Measurements from ENCODE around the gene MAD1L1.

DNA sequence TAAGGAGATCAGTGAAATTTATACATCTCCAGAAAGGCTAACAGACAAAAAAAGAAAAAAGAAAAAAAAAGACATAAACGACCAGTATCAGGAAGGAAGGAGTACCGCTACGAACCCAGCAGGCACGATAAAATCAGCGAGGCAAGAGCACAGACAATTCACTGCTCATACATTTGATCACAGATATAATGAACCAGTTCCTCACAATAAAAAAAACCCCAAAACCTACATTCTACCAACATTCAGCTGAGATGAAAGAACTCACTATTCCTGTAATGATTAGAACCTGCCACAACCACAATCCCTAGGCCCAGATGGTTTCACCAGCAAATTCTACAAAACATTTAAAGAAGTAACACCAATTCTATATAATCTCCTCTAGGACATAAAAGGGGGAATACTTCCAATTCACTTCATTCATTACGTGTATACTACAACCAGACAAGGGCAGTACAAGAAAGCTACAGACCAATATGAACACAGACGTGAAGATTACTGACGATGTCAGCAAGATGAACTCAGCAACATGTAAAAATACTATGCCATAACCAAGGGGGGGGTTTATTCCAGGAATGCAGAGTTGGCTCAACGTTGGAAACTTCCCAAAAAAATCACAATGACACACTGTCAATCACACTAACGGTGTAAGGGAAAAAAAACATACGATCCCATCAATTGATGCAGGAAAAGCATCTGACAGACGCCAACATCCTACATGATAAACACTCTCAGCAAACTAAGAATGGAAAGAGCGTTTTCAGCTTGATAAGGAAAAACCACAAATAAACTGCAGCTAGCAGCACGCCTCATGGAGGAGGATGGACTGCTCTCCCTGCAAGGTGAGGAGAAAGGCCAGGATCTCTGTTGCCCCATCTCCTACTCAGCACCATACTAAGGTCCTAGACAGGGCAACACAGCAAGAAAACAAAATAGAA, 306.5 kb downstream of the MAD1L1 start:
- TF ChIP-seq CTCF (IDR thresholded peaks at IDR 0.05; ENCODE audit: low read depth, low read length, missing input control) (no peak), TAF1 (conservative IDR thresholded peaks at IDR 0.05) (no peak), GABPA (IDR thresholded peaks at IDR 0.05 in 1 of 2, conservative IDR thresholded peaks at IDR 0.05 in 1 of 2) (no peak)
- TF ChIP-seq, protein P1, sequence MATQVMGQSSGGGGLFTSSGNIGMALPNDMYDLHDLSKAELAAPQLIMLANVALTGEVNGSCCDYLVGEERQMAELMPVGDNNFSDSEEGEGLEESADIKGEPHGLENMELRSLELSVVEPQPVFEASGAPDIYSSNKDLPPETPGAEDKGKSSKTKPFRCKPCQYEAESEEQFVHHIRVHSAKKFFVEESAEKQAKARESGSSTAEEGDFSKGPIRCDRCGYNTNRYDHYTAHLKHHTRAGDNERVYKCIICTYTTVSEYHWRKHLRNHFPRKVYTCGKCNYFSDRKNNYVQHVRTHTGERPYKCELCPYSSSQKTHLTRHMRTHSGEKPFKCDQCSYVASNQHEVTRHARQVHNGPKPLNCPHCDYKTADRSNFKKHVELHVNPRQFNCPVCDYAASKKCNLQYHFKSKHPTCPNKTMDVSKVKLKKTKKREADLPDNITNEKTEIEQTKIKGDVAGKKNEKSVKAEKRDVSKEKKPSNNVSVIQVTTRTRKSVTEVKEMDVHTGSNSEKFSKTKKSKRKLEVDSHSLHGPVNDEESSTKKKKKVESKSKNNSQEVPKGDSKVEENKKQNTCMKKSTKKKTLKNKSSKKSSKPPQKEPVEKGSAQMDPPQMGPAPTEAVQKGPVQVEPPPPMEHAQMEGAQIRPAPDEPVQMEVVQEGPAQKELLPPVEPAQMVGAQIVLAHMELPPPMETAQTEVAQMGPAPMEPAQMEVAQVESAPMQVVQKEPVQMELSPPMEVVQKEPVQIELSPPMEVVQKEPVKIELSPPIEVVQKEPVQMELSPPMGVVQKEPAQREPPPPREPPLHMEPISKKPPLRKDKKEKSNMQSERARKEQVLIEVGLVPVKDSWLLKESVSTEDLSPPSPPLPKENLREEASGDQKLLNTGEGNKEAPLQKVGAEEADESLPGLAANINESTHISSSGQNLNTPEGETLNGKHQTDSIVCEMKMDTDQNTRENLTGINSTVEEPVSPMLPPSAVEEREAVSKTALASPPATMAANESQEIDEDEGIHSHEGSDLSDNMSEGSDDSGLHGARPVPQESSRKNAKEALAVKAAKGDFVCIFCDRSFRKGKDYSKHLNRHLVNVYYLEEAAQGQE (IDR thresholded peaks at IDR 0.05), result no peak
